Right renal cortex interstitium (tissue), 3 donors: ENCODE results near the gene FOXF2. TPM values are rescaled to one million over a fixed set of nuclear protein-coding genes. Genes with fewer than 3 reads are reported as not detected.

Experiments
- DNase-seq, 3 donors: peaks; one replicate each; pipeline ENCODE4 v3.0.0-alpha.2; 2013; ENCODE audit warnings: low read depth in 3 of 3, low spot score in 2 of 3
- polyA plus RNA-seq, 3 donors: library from polyadenylated mRNA; unstranded; fragments of 120-200 nt; gene quantifications; one replicate each; pipeline ENCODE4 v1.2.1, GENCODE V29; 2013; ENCODE audit not compliant: insufficient read length in 3 of 3

Gene FOXF2
- polyA plus RNA-seq, 3 donors = 0.08 to 0.14 TPM; not detected in 1

DNA sequence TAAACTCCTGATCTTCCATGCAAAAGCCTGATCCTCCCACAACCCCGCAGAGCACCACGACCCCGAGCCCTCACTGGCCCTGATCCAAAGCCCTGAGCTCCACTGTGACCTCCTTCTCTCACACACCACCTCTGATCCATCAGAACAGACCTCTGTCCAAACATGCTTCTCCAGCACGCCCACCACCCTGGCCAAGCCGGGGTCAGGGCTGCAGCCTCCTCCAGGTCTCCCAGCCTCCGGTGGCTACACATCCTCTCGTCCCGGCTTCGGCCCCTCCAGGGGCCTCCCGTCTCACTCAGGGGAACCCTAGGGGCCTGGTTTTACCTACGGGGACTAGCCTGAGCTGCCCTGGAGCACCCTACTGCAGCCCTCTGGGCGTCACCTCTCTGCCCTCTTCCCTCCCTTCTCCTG is 49.1 kb downstream of the FOXF2 start:
- DNase-seq = no peak

- no peak for DNase-seq
Measured at GRCh38 chr6:1439349-1439748, 50.0 kb downstream of the FOXF2 start.

DNA sequence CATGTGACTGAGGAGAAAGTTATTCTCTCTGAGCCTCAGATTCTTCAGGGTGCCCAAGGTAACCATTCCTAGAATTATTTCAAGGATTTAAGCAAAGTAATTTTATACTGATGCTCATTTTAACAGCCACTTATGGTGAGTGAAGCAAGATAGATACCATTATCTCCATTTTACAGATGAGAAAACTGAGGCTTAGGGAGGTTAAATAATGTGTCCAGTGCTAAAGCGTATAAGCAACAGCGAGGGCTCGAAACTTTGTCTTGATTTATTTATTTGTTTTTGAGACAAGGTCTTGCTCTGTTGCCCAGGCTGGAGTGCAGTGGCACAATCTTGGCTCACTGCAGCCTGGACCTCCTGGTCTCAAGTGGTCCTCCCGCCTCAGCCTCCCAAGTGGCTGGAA is 53.6 kb downstream of the FOXF2 start:
- DNase-seq = no peak

Other genes starting within 250 kb of the FOXF2 start
- gene FOXQ1, start 77.5 kb upstream of the FOXF2 start, polyA plus RNA-seq = 10 to 100 TPM in 1 of 3 donors, 1 to 10 TPM in 2; 8.1 to 10.9 (median 10.0) TPM
- 10 to 100 TPM; 80.3 to 84.8 (median 82.5) TPM for gene FOXC1, start 220.3 kb downstream of the FOXF2 start, polyA plus RNA-seq